SHP77 (cell line): ENCODE measurements around the gene PPFIA2.
"Not testable (repeated sequence)": the region's sequence is repeated elsewhere in the genome, so short reads cannot be mapped to it uniquely, and the experiment has no call there.

Experiments
- DNase-seq, 2 experiments: peaks; one replicate each; lab custom pipeline; 2025; lab: John Stamatoyannopoulos, UW

The PPFIA2 gene

GRCh38 chr12:81668475-81668874, 90.7 kb downstream of the PPFIA2 start:
- DNase-seq = no peak

DNA sequence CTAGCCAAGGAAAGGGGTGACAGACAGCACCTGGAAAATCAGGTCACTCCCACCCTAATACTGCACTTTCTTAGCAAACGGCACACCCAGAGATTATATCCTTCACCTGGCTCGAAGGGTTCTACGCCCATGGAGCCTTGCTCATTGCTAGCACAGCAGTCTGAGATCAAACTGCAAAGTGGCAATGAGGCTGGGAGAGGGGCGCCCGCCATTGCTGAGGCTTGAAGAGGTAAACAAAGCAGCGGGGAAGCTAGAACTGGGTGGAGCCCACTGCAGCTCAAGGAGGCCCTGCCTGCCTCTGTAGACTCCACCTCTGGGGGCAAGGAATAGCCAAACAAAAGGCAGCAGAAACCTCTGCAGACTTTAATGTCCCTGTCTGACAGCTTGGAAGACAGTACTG, 99.8 kb downstream of the PPFIA2 start:
- not testable (repeated sequence) for DNase-seq

GRCh38 chr12:81644503-81644902, 114.6 kb downstream of the PPFIA2 start:
- peak; percentile 34 to 69 for DNase-seq

GRCh38 chr12:81639196-81639595, 120.0 kb downstream of the PPFIA2 start:
- no peak for DNase-seq

DNA sequence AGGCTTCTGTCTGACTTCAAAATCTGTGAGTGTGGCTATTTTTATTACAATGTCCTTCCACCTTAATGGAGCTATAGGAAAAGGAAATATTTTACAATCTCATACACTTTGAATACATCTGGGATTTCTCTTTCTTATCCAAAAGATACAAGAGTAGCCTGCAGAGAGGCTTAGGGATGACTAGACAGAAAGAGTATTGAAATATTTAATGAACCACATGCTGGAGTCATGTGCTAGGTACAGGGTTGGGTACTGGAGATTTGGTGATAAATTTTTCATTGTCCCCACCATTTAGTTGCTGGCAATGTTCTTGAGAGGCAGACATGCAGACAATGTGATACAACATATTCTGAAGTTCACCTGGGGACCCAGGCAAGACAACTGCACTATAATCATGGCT, 126.0 kb downstream of the PPFIA2 start:
- DNase-seq = no peak

DNA sequence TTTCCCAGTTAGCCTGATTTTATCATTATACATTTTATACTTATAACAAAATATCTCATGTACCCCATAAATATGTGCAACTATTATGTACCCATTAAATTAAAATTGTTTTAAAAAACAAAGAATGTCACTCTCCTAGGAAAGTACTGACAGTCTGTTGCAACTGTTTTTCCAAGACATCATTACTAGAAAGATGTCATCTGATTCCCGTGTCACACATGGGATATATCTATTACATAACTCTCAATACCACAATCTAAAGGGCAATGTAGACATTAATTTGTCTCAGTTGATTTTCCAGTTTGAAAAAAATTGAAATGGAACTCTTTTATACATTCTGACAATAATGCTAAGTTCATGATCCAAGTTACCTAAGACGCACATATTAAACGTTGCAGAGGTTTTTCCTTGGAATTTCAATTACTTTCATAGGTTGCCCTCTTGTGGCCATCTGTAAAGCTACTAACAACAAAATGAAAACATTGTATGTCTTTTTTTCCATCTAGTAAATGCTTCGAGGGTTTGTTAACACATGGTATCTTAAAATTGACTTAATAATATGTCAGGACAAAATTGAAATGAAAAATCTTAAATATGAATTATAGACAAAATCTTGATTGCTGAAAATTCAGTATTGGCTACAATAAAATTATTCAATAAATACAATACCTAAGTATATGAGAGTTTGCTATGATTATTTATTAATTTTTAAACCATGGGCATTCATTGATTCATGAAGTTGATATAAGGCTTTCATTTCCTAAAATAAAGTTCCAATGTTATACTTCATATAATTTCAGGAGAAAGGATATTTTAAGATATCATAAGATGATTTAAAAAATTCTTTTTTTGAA, 131.6 kb downstream of the PPFIA2 start:
- DNase-seq = peak; percentile 54 to 70

DNA sequence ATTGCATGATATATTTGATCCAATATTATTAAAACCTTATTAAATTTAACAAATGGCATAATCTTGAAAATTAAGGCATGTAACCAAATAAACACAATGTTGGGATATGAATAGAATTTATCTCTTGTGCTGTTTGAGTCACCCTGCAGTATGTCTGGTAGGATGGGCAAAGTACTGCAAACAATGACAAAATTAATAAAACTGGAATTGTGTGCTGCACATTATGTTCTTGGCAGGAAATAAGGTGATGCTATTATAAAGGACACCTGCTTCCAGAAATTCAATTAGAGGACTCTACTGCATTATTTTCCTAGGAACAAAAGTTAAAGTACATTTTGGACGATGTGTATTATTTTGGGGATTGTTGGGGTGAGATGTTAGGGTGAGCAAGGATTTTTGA, 132.7 kb downstream of the PPFIA2 start:
- DNase-seq = no peak

- peak; percentile 66 to 67 for DNase-seq
Measured at GRCh38 chr12:81617915-81618314, 141.2 kb downstream of the PPFIA2 start.

DNA sequence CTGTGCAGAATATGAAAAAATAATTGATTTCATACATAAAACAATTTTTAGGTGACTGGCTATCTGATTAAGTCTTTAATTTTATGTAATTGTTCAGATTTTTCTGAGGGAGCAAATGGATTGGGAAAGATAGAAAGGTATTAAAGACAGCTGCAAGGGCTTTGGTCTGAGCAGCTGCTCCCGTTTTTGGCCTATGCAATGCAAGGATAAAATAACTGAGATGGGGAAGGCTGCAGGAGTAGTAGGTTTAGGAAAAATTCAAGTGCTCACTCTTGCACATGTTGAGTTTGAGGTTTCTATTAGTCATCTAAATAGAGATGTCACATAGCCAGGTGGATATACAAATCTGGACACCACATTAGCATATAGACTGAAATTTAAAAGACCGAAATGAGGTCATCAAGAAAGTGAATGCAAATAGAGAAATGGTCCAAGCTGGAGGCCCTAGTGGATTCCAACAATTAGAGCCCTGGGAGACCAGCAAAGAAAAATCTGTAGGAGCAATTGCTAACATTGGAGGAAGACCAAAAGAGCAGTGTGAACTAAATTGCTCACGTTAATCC, 144.0 kb downstream of the PPFIA2 start:
- DNase-seq = peak; percentile 20 to 41

GRCh38 chr12:81610955-81611889, 147.9 kb downstream of the PPFIA2 start:
- peak; percentile 11 to 19 for DNase-seq

- peak; percentile 51 to 70 for DNase-seq
Measured at GRCh38 chr12:81597928-81598604, 161.1 kb downstream of the PPFIA2 start.

DNA sequence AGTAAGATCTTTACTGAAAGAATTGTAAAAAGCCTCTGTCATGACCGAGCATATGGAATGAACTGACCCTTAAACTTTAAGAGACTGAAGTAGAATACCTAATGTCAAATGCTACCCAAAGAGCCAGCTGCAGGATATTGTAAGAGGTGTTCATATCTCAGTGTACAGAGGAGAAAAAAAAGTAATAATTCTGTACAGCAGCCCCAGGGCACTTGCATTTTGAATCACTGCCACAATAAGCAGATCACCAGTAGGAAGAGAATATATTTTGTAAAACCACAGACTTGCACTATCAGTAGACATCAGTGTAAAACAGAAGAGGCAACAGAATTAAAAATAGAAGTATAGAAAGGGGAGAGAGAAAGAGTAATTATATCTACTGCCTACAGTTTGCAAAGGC, 162.6 kb downstream of the PPFIA2 start:
- DNase-seq = peak; percentile 12 to 13

DNA sequence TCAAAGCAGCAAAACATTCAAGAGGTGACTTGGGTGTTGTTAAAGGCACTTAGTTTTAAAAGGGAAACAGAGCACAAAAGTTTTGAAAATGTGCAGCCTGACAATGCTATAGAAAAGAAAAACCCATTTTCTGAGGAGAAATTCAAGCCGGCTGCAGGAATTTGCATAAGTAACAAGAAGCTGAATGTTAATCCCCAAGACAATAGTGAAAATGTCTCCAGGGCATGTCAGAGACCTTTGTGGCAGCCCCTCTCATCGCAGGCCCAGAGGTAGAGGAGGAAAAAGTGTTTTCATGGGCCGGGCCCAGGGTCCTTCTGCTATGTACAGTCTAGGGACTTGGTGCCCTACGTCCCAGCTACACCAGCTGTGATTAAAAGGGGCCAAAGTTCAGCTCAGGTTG, 167.9 kb downstream of the PPFIA2 start:
- DNase-seq = no peak

- not testable (repeated sequence) for DNase-seq
Measured at GRCh38 chr12:81590703-81591102, 168.4 kb downstream of the PPFIA2 start.

- no peak for DNase-seq
Measured at GRCh38 chr12:81588235-81589008, 170.7 kb downstream of the PPFIA2 start.

DNA sequence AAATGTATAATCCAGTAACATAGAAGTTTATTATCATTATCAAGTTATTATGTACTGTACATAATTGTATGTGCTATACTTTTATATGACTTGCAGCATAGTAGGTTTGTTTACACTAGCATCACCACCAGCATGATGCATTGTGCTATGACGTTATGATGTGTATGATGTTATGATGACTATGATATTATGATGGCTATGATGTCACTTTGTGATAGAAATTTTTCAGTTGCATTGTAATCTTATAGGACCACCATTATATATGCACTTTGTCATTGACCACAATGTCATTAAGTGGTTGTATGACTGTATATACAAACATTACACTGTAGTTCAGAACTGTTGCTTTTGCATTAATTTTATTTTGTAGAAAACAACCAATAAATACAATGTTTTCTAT, 173.4 kb downstream of the PPFIA2 start:
- DNase-seq = no peak

DNA sequence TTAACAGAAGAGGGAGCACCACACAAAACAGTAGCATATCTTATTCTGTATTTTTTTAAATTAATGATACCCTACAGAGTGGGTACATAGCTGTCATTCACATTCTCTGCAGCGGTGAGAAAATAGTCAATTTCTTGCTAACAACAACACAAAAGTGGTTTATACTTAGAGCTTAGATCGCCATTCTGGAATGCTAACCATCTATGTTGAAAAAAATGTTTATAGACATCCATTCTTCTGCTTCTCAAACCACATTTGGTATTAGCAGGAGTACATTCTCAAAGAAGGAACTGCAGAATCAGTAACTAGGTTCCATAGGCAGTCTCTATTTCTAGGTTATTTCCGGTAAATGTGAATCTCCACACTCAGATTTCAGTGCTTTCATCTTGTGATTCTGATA, 185.9 kb downstream of the PPFIA2 start:
- DNase-seq = no peak

DNA sequence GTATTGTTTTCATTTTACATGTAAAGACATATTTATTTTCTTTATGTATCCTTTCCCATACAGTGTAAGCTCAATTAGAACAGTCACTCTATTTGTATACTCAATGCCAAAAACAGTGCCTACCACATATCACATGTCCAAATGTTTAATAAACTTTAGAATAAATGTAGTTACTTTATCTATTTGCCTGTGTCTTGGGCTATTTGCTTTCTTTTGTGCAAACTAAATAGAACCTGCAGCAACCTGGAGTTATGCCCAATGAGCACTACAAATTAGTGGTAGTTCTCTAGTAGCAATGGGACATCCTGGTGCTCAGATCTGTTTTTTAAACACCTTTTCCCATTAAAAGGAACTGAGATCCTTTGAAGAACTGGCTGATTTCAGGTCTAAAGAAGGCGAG, 186.7 kb downstream of the PPFIA2 start:
- no peak for DNase-seq

- DNase-seq = no peak
Measured at GRCh38 chr12:81570234-81570633, 188.9 kb downstream of the PPFIA2 start.

DNA sequence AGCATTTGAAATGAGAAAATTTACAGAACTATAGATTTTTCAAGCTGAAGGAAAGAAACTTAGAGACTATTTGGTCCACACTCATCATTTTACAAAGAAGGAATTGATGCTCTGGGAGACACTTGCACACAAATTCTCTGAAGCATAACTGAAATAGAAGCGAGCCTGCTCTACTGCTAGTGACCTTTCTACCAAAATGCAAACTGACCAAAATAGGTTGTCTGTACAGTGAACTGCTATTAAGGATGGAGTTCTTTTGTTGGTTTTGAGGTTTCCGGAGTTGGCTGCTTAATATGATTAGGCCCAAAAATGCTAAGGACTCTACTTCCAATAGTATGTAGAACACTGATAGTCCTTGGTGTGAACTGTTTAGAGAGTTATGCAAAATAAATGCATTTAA, 194.9 kb downstream of the PPFIA2 start:
- DNase-seq = no peak

DNA sequence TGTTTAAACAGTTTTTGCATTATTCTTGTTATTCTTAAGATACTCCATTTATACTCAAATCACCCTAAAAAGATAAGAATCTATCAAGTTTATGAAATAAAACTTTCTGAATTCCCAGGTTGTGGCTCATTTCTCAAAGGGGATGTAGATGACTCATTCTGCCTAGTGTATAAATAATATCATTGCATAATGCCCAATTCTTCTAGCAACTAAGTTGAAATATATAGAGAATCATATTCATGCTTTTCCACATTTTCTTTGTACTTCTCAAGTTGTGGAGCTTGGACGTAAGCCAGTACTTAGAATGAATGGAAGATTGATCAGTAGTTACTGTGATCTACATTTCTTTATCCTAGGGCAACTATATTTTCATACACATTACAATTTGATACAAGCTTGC, 201.1 kb downstream of the PPFIA2 start:
- DNase-seq = no peak
